Brain microvascular endothelial cell (primary cell): Measurements from ENCODE around the gene DIO3.

ENCODE experiments used
- DNase-seq: peaks from one replicate; pipeline ENCODE4 v3.0.0-alpha.2; 2020
- H3K27ac ChIP-seq: fragments of 250-450 bp; sonication (Bioruptor Pico); 2 replicates; pipeline ENCODE4 v1.5.1; 2020; ENCODE audit warnings: mild to moderate bottlenecking, moderate library complexity
- H3K27me3 ChIP-seq: fragments of 250-450 bp; sonication (Bioruptor Pico); replicated peaks from 2 replicates; pipeline ENCODE4 v1.5.1; 2020; ENCODE audit warnings: mild to moderate bottlenecking
- H3K36me3 ChIP-seq: fragments of 250-450 bp; sonication (Bioruptor Pico); replicated peaks from 2 replicates; pipeline ENCODE4 v1.5.1; 2020; ENCODE audit warnings: mild to moderate bottlenecking
- H3K4me3 ChIP-seq: 2 replicates; pipeline ENCODE4 v1.5.1; 2011; ENCODE audit warnings: low read depth, mild to moderate bottlenecking, control low read depth, low read length, moderate library complexity
- in situ Hi-C: cut with HindIII; loops from 2 replicates; pipeline ENCODE4 v1.10.0; 2017; ENCODE audit warnings: low sequenced_read_pairs, low pct_ligation_motif_present
- TF ChIP-seq, protein P1 (sequence below): IDR thresholded peaks from 2 replicates; pipeline ENCODE4 v1.5.1; 2011; ENCODE audit warnings: low read depth, mild to moderate bottlenecking, moderate library complexity, low read length, control low read depth, inconsistent platforms; ENCODE audit errors: missing control alignments

DIO3 gene

DNA sequence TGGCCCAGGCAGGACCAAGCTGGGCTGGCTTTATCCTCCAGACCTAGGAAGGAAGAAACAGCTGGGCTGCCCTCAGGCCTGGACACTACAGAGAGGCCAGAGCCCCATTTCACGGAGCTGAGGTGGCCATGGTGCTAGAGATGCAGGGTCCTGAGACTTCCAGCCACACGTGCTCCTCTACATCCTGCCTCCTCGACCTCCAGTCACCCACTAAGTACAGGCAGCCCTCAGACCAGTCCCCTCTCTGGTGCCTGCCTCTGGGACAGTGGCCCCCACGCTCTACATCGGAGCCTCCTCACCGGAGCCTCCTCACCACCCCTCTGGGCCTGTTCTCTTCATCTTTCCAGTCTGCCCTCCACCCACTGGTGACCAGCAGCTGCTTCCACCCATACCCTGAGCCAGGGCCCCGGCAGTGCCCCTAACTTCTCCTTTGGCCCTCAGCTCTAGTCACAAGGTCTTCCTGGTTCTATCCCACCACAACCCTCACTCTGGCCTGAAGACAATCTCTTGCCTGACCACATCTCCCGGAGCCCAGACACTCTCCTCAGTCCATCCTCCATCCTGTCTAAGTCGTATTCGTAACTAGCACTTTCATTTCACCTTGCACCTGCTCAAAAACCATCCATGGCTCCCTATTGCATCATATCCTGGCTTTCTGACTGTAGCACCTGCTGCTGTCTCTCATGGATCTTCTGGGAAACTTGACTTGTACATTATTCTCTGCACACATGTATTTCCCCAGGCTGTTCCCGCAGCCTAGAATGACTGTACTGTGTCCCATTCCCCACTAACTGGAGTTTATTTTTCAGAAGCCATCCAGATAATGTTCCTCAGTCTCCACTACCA is 43.9 kb downstream of the DIO3 start:
- no peak overlapping the region for H3K27ac ChIP-seq
- no peak for DNase-seq
- H3K36me3 ChIP-seq, result no peaks in the 10 kb centered on the region
- H3K27me3 ChIP-seq, result peaks cover 7% of the 10 kb centered on the region
- no peak overlapping the region for H3K4me3 ChIP-seq
- in situ Hi-C loops, result no loop called here
- TF ChIP-seq, protein P1, sequence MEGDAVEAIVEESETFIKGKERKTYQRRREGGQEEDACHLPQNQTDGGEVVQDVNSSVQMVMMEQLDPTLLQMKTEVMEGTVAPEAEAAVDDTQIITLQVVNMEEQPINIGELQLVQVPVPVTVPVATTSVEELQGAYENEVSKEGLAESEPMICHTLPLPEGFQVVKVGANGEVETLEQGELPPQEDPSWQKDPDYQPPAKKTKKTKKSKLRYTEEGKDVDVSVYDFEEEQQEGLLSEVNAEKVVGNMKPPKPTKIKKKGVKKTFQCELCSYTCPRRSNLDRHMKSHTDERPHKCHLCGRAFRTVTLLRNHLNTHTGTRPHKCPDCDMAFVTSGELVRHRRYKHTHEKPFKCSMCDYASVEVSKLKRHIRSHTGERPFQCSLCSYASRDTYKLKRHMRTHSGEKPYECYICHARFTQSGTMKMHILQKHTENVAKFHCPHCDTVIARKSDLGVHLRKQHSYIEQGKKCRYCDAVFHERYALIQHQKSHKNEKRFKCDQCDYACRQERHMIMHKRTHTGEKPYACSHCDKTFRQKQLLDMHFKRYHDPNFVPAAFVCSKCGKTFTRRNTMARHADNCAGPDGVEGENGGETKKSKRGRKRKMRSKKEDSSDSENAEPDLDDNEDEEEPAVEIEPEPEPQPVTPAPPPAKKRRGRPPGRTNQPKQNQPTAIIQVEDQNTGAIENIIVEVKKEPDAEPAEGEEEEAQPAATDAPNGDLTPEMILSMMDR, result no peak

DNA sequence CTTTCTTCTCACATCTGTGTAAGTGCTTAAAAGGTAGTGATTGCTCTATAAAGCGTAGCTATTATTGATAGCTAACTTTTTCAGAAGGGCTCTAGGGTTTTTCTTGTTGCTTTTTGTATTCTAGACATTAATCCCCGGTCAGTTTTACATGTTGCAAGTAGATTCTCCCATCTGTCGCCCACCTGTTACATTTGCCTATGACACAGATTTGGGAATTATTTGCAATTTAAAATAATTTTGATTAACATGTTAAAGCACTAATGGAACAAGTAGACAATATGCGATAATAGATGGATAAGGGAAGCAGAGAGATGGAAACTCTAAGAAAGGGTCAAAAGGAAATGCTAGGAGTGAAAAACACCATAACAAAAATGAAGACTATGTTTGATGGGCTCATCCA is 44.5 kb downstream of the DIO3 start:
- H3K36me3 ChIP-seq, result no peaks in the 10 kb centered on the region
- in situ Hi-C loops, result no loop called here
- peaks cover 11% of the 10 kb centered on the region for H3K27me3 ChIP-seq

More for the DNA sequence above, 44.5 kb downstream of the DIO3 start:
- Histone ChIP-seq H3K4me3 (no peak overlapping the region), H3K27ac (no peak overlapping the region)
- TF ChIP-seq, protein P1, result no peak
- DNase-seq, result no peak
